Vagina (tissue), 2 donors: Measurements from ENCODE around the gene RHOD. TPM values are rescaled to one million over a fixed set of nuclear protein-coding genes. Genes with fewer than 3 reads are reported as not detected.

Experiments used
- DNase-seq, 2 donors: peaks; one replicate each; pipeline ENCODE4 v3.0.0-alpha.2; 2017; ENCODE audit errors: extremely low spot score in 2 of 2
- H3K27ac ChIP-seq: fragments of 200-600 bp; sonication (generic); one replicate; pipeline ENCODE4 v1.5.1; 2019
- H3K27me3 ChIP-seq: fragments of 200-600 bp; sonication (generic); one replicate; pipeline ENCODE4 v1.5.1; 2019
- H3K36me3 ChIP-seq, 2 donors: fragments of 200-600 bp; sonication (generic); one replicate each; pipeline ENCODE4 v1.5.1; 2017 to 2019
- H3K4me1 ChIP-seq: fragments of 200-600 bp; sonication (generic); one replicate; pipeline ENCODE4 v1.5.1; 2019
- H3K4me3 ChIP-seq, 2 donors: fragments of 200-600 bp; sonication (generic); 1 replicate in 1 of 2; 2 replicates in 1 of 2; pipeline ENCODE4 v1.5.1; 2016 to 2019
- H3K9me3 ChIP-seq: fragments of 200-600 bp; sonication (generic); one replicate; pipeline ENCODE4 v1.5.1; 2019
- CTCF ChIP-seq, 3 experiments: fragments of 450-650 bp in 2 of 3; fragments of 200-600 bp in 1 of 3; sonication (generic) in 1 of 3; IDR thresholded peaks; one replicate each; pipeline ENCODE4 v1.5.1; 2017 to 2019; ENCODE audit warnings: antibody characterized with exemption in 3 of 3, mild to moderate bottlenecking in 2 of 3, moderate library complexity in 2 of 3
- POLR2A ChIP-seq, 2 donors: fragments of 450-650 bp; IDR thresholded peaks; one replicate each; pipeline ENCODE4 v1.6.1; 2017; ENCODE audit warnings: antibody characterized with exemption in 2 of 2, mild to moderate bottlenecking in 2 of 2, moderate library complexity in 2 of 2
- POLR2AphosphoS5 ChIP-seq, 2 donors: sonication (generic); formaldehyde crosslinking; IDR thresholded peaks; one replicate each; pipeline ENCODE4 v1.9.0; 2017; ENCODE audit warnings: antibody characterized with exemption in 2 of 2, mild to moderate bottlenecking in 2 of 2, low read depth in 1 of 2; ENCODE audit not compliant: insufficient read depth in 1 of 2
- intact Hi-C: fragments of 100-400 bp; cut with DNase I; formaldehyde crosslinking; loops from one replicate; pipeline ENCODE4 v1.15.1; 2023
- total RNA-seq: library from RNA; depleted of rRNA; stranded (reverse); fragments of >200 nt; gene quantifications from one replicate; pipeline ENCODE4 v1.2.3, GENCODE V29; 2016

Gene RHOD
- total RNA-seq, 1 donor from 2014 or later: 26.5 TPM

DNA sequence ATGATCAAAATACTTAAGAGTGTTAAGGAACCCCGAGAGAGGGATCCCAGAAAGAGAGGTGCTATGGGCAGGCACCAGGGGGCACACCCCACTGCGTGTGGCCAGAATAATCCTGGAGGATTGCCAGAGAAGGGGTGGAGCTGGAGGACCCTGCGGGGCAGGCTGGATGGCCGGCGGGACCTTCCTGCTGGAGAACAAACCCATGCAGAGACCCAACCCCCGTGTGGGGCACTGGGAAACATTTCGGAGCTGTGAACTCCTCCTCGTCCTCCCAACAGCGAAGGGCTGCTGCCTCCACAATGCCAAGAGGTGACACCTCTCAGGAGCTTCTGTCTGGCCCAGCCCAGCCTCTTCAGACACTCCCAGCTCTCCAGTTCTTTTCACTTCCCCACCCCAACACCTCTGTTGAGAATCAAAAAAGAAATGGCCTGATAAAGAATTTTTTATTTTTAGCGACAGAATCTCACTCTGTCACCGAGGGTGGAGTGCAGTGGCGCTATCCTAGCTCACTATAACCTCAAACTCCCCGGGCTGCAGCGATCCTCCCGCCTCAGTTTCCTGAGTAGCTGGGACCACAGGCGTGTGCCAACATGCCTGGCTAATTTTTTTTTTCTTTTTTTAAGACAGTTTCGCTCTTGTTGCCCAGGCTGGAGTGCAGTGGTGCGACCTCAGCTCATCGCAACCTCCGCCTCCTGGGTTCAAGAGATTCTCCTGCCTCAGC, 25.6 kb downstream of the RHOD start:
- H3K4me3 ChIP-seq: no peak overlapping the region
- intact Hi-C loops: loop anchor here (10.0 kb wide), 1 partner anchor 83 kb away; no protein-coding TSS in a partner anchor

DNA sequence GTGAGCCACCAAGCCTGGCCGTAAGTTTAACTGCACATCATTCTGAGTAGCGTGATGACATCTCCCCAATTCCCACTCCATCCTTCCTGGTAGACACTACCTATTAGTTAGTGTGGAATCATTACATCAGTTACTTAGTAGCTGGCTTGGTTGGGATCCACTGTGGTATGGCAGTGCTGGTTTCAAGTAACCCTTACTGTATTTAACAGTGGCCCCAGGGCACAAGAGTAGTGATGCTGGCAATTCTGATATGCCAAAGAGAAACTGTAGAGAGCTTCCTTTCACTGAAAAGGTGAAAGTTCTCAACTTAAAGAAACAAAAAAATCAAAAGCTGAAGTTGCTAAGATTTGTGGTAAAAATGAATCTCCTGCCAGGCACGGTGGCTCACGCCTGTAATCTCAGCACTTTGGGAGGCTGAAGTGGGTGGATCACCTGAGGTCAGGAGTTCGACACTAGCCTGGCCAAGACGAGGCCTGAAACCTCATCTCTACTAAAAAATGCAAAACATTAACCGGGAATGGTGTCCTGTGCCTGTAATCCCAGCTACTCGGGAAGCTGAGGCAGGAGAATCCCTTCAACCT, 27.2 kb downstream of the RHOD start:
- no peak for DNase-seq
- intact Hi-C loops: loop anchor here (10.0 kb wide), 1 partner anchor 81 kb away; no protein-coding TSS in a partner anchor
- Histone ChIP-seq H3K9me3 (no peaks in the 10 kb centered on the region), H3K4me3 (no peak overlapping the region), H3K4me1 (peaks cover 13% of the 10 kb centered on the region), H3K27me3 (no peaks in the 10 kb centered on the region), H3K36me3 (no peaks in the 10 kb centered on the region), H3K27ac (no peak overlapping the region)
- TF ChIP-seq CTCF (IDR thresholded peaks at IDR 0.05) (no peak), POLR2A (IDR thresholded peaks at IDR 0.05) (no peak), POLR2AphosphoS5 (IDR thresholded peaks at IDR 0.05; ENCODE audit: insufficient read depth in 1 of 2, low read depth in 1 of 2) (no peak)

More for the DNA sequence above, 25.6 kb downstream of the RHOD start:
- no peak for DNase-seq
- peak in 1 of 2 donors; percentile 7 for TF ChIP-seq POLR2AphosphoS5 (IDR thresholded peaks at IDR 0.05; ENCODE audit: insufficient read depth in 1 of 2, low read depth in 1 of 2)
- TF ChIP-seq CTCF (IDR thresholded peaks at IDR 0.05): no peak
- TF ChIP-seq POLR2A (IDR thresholded peaks at IDR 0.05): no peak
- Histone ChIP-seq H3K9me3 (no peaks in the 10 kb centered on the region), H3K36me3 (no peaks in the 10 kb centered on the region), H3K27ac (no peak overlapping the region), H3K4me1 (peaks cover 22% of the 10 kb centered on the region), H3K27me3 (no peaks in the 10 kb centered on the region)

GRCh38 chr11:67085617-67086016, 29.0 kb downstream of the RHOD start:
- no peak for TF ChIP-seq POLR2AphosphoS5 (IDR thresholded peaks at IDR 0.05; ENCODE audit: insufficient read depth in 1 of 2, low read depth in 1 of 2)
- no peak for TF ChIP-seq POLR2A (IDR thresholded peaks at IDR 0.05)
- TF ChIP-seq CTCF (IDR thresholded peaks at IDR 0.05): no peak
- H3K9me3 ChIP-seq: no peaks in the 10 kb centered on the region
- DNase-seq: no peak
- no peak overlapping the region for H3K27ac ChIP-seq
- no peaks in the 10 kb centered on the region for H3K27me3 ChIP-seq
- intact Hi-C loops: loop anchor here (10.0 kb wide), 1 partner anchor 79 kb away; no protein-coding TSS in a partner anchor
- peaks cover 13% of the 10 kb centered on the region for H3K4me1 ChIP-seq
- no peak overlapping the region for H3K4me3 ChIP-seq
- H3K36me3 ChIP-seq: no peaks in the 10 kb centered on the region

GRCh38 chr11:67090717-67091116, 34.1 kb downstream of the RHOD start:
- Histone ChIP-seq H3K4me3 (no peak overlapping the region), H3K9me3 (no peaks in the 10 kb centered on the region), H3K4me1 (no peaks in the 10 kb centered on the region), H3K27ac (no peak overlapping the region), H3K36me3 (no peaks in the 10 kb centered on the region), H3K27me3 (no peaks in the 10 kb centered on the region)
- no peak for DNase-seq
- intact Hi-C loops: no loop called here
- no peak for TF ChIP-seq POLR2AphosphoS5 (IDR thresholded peaks at IDR 0.05; ENCODE audit: insufficient read depth in 1 of 2, low read depth in 1 of 2)

- Histone ChIP-seq H3K4me3 (no peak overlapping the region), H3K36me3 (no peaks in the 10 kb centered on the region), H3K9me3 (no peaks in the 10 kb centered on the region), H3K27me3 (no peaks in the 10 kb centered on the region), H3K4me1 (no peaks in the 10 kb centered on the region), H3K27ac (no peak overlapping the region)
- TF ChIP-seq POLR2AphosphoS5 (IDR thresholded peaks at IDR 0.05; ENCODE audit: insufficient read depth in 1 of 2, low read depth in 1 of 2) (no peak), CTCF (IDR thresholded peaks at IDR 0.05) (no peak), POLR2A (IDR thresholded peaks at IDR 0.05) (no peak)
- DNase-seq: no peak
- intact Hi-C loops: no loop called here
These were observed 38.5 kb downstream of the RHOD start for GRCh38 chr11:67095214-67095507.
